Lower leg skin (tissue), 4 donors: ENCODE data around the gene TM2D1. TPM values are rescaled to one million over a fixed set of nuclear protein-coding genes. Genes with fewer than 3 reads are reported as not detected.

Experiments
- DNase-seq, 2 donors: peaks; one replicate each; pipeline ENCODE4 v3.0.0-alpha.2; 2019; ENCODE audit warnings: low spot score in 2 of 2
- H3K4me3 ChIP-seq: fragments of 200-600 bp; sonication (generic); 2 replicates; pipeline ENCODE4 v1.5.1; 2017; ENCODE audit warnings: mild to moderate bottlenecking, low read depth; ENCODE audit not compliant: poor library complexity, severe bottlenecking
- POLR2A ChIP-seq, 2 donors: fragments of 450-650 bp; IDR thresholded peaks; one replicate each; pipeline ENCODE4 v1.6.1; 2016 to 2017; ENCODE audit warnings: antibody characterized with exemption in 2 of 2, mild to moderate bottlenecking in 1 of 2, moderate library complexity in 1 of 2
- WGBS, 2 donors: methylation state at CpG; one replicate each; pipeline ENCODE4 v1.1.5; 2018; 5-methylcytosine and 5-hydroxymethylcytosine counted together
- intact Hi-C: fragments of 100-400 bp; cut with DNase I; formaldehyde crosslinking; loops from one replicate; pipeline ENCODE4 v1.15.0; 2023; ENCODE audit warnings: low total_unique reads
- total RNA-seq, 4 donors: library from RNA; depleted of rRNA; stranded (reverse); fragments of >200 nt; gene quantifications; one replicate each; pipeline ENCODE4 v1.1.0, GENCODE V29; 2016
- TF ChIP-seq, protein P1 (sequence below), 3 donors: fragments of 450-650 bp; IDR thresholded peaks; one replicate each; pipeline ENCODE4 v1.5.1; 2016; ENCODE audit warnings: antibody characterized with exemption in 3 of 3, mild to moderate bottlenecking in 3 of 3, moderate library complexity in 2 of 3

The TM2D1 gene
- total RNA-seq, 4 donors from 2014 or later: 44.7 to 55.5 (median 50.0) TPM

DNA sequence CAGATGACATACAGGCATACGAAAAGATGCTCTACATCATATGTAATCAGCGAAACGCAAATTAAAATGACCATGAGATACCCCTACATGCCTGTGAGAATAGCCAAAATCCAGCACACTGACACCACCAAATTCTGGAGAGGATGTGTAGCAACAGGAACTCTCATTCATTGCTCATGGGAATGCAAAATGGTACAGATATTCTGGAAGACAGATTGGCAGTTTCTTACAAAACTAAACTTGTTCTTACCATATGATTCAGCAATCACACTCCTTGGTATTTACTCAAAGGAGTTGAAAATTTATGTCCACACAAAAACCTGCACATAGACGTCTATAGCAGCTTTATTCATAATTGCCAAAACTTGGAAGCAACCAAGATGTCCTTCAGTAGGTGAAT, 52.6 kb downstream of the TM2D1 start:
- no peak for TF ChIP-seq POLR2A (IDR thresholded peaks at IDR 0.05)
- TF ChIP-seq, protein P1, sequence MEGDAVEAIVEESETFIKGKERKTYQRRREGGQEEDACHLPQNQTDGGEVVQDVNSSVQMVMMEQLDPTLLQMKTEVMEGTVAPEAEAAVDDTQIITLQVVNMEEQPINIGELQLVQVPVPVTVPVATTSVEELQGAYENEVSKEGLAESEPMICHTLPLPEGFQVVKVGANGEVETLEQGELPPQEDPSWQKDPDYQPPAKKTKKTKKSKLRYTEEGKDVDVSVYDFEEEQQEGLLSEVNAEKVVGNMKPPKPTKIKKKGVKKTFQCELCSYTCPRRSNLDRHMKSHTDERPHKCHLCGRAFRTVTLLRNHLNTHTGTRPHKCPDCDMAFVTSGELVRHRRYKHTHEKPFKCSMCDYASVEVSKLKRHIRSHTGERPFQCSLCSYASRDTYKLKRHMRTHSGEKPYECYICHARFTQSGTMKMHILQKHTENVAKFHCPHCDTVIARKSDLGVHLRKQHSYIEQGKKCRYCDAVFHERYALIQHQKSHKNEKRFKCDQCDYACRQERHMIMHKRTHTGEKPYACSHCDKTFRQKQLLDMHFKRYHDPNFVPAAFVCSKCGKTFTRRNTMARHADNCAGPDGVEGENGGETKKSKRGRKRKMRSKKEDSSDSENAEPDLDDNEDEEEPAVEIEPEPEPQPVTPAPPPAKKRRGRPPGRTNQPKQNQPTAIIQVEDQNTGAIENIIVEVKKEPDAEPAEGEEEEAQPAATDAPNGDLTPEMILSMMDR (IDR thresholded peaks at IDR 0.05): no peak
- intact Hi-C loops: no loop called here
- no peak for DNase-seq
- H3K4me3 ChIP-seq: no peak overlapping the region
- WGBS, 2 donors: 91% methylated on average over 4 of the region's 4 CpGs

DNA sequence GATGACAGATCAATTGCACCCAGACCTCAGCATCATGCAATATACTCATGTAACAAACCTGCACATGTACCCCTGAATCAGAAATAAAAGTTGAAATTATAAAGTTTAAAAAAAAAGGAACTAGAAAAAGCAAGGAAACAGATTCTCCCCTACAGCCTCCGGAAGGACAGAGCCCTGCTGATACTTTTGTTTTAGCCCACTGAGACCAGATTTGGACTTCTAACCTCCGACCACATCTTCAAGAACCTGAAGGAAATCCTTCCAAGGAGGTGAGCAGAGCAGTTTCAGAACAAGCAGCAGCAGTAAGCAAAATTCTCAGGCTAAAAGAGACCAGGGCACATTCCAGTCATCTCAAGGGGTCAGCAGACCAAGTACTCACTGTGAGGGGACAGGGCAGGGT, 54.5 kb downstream of the TM2D1 start:
- DNase-seq: no peak
- no peak for TF ChIP-seq POLR2A (IDR thresholded peaks at IDR 0.05)
- TF ChIP-seq, protein P1 (IDR thresholded peaks at IDR 0.05): no peak
- 89 to 91% methylated on average over 2 of the region's 2 CpGs for WGBS, 2 donors
- intact Hi-C loops: no loop called here
- no peak overlapping the region for H3K4me3 ChIP-seq

DNA sequence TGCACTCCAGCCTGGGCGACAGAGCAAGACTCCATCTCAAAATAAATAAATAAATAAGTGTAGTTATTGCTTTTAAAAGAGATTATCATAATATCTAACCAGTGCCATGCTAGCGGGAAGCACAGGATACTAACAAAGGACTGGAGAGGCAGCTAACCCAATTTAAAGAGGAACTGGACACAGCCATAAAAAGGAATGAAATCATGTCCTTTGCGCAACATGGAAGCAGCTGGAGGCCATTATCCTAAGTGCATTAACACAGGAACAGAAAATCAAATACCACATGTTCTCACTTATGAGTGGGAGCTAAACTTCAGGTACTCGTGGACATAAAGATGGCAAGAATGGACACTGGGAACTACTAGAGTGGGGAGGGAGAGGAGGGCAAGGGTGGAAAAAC, 54.9 kb downstream of the TM2D1 start:
- no peak for DNase-seq
- 77 to 88% methylated on average over 4 of the region's 4 CpGs for WGBS, 2 donors
- no peak for TF ChIP-seq POLR2A (IDR thresholded peaks at IDR 0.05)
- TF ChIP-seq, protein P1 (IDR thresholded peaks at IDR 0.05): no peak
- intact Hi-C loops: no loop called here
- no peak overlapping the region for H3K4me3 ChIP-seq

DNA sequence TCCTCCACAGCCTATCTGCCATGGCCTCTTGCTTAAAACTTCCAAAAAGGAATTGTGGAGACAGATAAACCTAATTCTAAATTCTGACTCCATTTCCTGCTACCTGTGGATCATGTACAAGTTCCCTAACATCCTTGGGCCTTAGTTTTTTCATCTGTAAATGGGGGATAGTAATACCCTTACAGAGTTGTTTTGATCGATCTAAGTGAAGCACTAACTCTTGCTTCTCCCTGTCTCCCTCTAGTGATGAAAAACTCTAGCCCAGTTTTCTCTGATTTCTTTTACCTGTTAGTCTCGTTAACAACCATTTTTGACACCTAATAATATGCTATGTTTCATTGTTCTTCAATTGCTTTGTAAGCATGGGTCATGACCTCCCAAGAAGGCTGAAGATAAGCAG, 65.9 kb downstream of the TM2D1 start:
- intact Hi-C loops: no loop called here
- 83 to 84% methylated on average over 2 of the region's 2 CpGs for WGBS, 2 donors
- TF ChIP-seq POLR2A (IDR thresholded peaks at IDR 0.05): no peak
- TF ChIP-seq, protein P1 (IDR thresholded peaks at IDR 0.05): no peak
- no peak overlapping the region for H3K4me3 ChIP-seq
- DNase-seq: no peak

DNA sequence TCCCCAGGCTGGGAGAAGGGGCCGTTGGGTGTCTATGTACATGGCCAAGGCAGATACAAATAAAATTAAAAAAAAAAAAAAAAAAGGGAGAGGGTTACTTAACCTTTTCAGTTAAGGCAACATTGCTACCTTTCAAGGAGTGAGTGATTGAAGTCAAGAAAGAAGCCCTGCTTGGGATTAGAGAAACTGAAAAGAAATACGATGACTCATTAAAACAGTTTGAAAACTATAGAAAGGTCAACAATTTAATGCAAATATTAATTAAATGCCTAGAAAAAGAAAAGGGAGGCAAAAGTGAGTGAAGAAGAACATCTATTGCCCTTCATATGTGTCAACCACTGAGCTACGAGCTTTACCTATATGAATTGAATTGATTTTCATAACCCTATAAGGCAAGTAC, 69.5 kb downstream of the TM2D1 start:
- intact Hi-C loops: no loop called here
- TF ChIP-seq, protein P1 (IDR thresholded peaks at IDR 0.05): no peak
- TF ChIP-seq POLR2A (IDR thresholded peaks at IDR 0.05): no peak
- H3K4me3 ChIP-seq: no peak overlapping the region
- WGBS, 2 donors: 90% methylated on average over 3 of the region's 3 CpGs
- DNase-seq: no peak

DNA sequence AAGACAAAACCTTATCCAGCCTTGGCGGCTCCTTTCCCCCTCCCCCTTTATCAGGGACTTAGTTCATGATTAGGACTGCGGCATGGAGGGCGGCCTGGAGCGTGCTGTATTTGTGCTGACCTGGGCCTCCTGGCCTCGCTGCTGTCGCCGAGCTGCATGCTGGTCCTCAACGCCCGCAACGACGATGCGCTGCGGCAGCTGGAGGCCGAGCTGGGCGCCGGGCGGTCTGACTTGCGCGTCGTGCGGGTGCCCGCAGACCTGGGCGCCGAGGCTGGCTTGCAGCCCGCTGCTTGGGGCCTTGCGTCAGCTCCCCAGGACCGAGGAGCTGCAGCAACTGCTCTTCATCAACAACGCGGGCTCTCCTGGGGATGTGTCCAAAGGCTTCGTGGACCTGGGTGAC, 70.9 kb downstream of the TM2D1 start:
- TF ChIP-seq POLR2A (IDR thresholded peaks at IDR 0.05): no peak
- TF ChIP-seq, protein P1 (IDR thresholded peaks at IDR 0.05): no peak
- WGBS, 2 donors: 95 to 96% methylated on average over 24 to 27 of the region's 30 CpGs
- intact Hi-C loops: no loop called here
- DNase-seq: no peak
- H3K4me3 ChIP-seq: no peak overlapping the region
